Jurkat, Clone E6-1 (cell line): Measurements from ENCODE around the gene LMNA.
A peak's percentile ranks its signal among the peaks of the same experiment; 100 is the strongest.

Source experiments
- DNase-seq: peaks from one replicate; pipeline ENCODE4 v3.0.0-alpha.2; 2011; ENCODE audit warnings: low read depth, low spot score
- H3K4me3 ChIP-seq: 2 replicates; pipeline ENCODE4 v1.5.1; 2011; ENCODE audit warnings: mild to moderate bottlenecking, low read length, control low read depth, moderate library complexity

LMNA gene

GRCh38 chr1:156129687-156130577 lies 15.4 kb downstream of the LMNA start:
- H3K4me3 ChIP-seq = no peak overlapping the region

GRCh38 chr1:156130578-156130942 lies 16.0 kb downstream of the LMNA start:
- no peak overlapping the region for H3K4me3 ChIP-seq
- no peak for DNase-seq

More at GRCh38 chr1:156129687-156130577, 15.4 kb downstream of the LMNA start:
- peak; percentile 35 for DNase-seq

- H3K4me3 ChIP-seq = no peak overlapping the region
- no peak for DNase-seq
Measured at GRCh38 chr1:156134716-156135435, 20.4 kb downstream of the LMNA start.

GRCh38 chr1:156135930-156136871 lies 21.7 kb downstream of the LMNA start:
- no peak overlapping the region for H3K4me3 ChIP-seq
- DNase-seq = no peak

- no peak overlapping the region for H3K4me3 ChIP-seq
- no peak for DNase-seq
Measured at GRCh38 chr1:156136970-156137483, 22.5 kb downstream of the LMNA start.

DNA sequence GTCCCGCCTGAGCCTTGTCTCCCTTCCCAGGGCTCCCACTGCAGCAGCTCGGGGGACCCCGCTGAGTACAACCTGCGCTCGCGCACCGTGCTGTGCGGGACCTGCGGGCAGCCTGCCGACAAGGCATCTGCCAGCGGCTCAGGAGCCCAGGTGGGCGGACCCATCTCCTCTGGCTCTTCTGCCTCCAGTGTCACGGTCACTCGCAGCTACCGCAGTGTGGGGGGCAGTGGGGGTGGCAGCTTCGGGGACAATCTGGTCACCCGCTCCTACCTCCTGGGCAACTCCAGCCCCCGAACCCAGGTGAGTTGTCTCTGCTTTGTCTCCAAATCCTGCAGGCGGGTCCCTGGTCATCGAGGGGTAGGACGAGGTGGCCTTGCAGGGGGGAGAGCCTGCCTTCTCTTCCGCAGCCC lies 24.0 kb downstream of the LMNA start:
- no peak for DNase-seq
- H3K4me3 ChIP-seq = no peak overlapping the region

DNA sequence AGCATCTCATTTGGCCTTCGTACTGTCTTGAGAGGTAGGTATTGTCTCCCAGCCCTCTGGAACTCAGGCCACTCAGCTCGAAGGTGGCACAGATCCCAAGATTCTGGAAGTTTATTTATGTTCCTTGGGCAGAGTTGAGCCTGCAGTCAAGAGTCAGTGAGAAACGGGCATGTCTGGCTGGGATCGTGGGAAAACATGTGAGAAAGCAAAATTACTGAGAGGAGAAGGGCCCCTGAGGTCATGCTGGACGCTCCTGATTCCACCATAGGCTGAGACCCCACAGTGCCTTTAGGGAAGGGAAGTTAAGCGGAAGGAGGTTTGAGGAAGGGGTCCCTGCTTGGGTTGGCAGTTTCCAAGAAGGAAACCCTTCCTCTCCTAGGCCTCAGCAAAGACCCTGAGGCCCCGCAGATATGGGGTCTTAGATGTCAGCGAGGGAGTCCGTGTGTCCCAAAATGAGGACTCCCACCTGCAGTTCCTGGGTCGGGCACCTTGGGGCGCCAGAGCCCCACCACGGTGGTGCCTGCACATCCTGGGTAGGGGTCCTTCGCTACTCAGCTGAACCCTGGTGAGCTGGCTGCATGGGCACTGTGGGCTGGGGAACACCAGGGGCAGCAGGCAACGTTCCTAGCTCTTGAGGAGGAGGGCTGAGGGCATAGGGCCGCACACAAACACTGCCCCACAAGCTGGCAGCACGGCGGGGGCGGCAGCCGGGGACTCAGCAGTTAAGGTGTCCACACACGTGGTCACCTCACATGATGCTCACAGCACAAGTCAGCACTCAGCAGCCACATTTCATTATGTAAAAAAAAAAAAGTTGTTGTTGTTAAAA lies 26.6 kb downstream of the LMNA start:
- no peak overlapping the region for H3K4me3 ChIP-seq
- no peak for DNase-seq

- H3K4me3 ChIP-seq = no peak overlapping the region
- DNase-seq = no peak
Measured at GRCh38 chr1:156143765-156144489, 29.4 kb downstream of the LMNA start.

- no peak overlapping the region for H3K4me3 ChIP-seq
- no peak for DNase-seq
Measured at GRCh38 chr1:156144742-156145141, 30.2 kb downstream of the LMNA start.

DNA sequence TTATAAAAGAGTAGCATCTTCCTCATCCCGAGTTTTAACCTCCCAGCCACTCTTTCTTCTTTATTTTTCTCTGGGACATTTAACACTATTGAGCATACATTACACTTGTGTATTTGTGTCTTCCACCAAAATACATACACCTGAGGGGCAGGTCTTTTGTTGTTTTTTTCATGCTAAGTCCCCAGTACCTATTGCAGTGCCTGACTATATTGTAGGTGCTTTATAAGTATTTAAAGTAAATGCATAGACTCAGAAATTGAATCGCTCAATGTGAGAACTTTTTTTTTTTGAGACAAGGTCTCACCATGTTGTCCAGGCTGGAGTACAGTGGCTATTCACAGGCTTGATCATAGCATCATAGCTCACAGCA lies 31.1 kb downstream of the LMNA start:
- no peak for DNase-seq
- no peak overlapping the region for H3K4me3 ChIP-seq

GRCh38 chr1:156146020-156146768 lies 31.7 kb downstream of the LMNA start:
- H3K4me3 ChIP-seq = no peak overlapping the region
- peak; percentile 86 for DNase-seq

GRCh38 chr1:156146769-156147405 lies 32.4 kb downstream of the LMNA start:
- no peak for DNase-seq

DNA sequence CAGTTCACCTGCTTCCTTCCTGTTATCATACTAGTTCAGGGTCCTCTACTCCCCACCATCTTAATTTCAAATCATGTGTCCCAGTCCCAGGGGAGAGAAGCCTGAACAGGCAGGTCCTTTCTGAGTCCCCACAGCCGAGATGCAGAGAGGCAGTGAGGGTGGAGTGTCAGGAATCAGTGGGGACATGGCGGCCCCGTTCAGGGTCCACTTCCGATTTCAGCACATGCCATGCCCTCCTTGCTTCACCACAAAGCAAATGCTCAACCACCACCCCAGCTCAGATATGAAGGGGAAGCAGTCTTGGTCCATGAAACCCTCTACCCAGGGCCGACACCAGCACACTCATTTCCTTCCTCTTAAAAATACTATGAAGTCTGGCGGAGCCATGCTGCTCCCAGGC lies 33.7 kb downstream of the LMNA start:
- H3K4me3 ChIP-seq = no peak overlapping the region
- DNase-seq = no peak

More at GRCh38 chr1:156146769-156147405, 32.4 kb downstream of the LMNA start:
- no peak overlapping the region for H3K4me3 ChIP-seq

DNA sequence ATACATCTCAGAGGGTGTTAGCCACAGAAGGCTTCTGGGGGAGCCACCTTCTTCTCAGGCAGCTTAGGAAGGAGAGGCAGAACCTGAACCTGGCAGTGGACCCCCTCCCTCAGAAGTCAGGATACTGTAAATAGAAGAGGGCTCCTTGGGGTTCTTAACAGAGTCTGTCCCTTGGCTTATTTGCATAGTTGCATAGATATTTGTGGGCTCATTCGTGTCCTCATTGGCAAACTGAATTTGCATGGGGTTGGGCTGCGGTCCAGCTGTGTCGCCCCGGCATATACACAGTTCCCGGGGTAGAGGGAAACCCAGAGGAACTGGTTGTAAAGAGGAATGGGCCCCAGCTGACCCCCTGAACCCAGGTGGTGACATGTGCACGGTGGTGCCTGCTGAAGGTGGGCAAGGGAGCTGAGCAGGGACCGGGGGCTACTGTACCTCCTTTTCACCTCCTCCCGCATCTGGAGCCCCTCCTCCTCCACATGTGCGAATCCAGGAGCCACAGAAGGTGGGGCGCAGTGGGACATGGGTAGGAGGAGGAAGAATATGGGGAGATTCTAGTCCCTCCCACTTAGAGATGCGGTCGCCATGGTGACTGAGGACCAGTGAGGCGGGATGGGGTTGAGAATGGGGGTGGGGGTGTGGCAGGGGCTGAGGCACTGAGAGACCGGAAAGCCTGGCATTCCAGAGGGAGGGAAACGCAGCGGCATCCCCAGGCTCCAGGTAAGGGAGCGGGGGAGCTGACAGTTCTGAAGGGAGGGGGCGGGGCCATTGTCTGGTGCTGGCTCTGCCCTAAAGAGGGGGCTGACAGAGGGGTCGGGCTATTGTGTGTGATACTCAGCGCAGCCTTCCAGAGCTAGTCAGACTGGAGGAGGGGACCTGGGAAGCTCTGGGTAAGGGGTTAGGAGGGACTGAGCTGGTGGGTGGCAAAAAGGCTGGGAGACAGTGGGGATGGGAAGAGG lies 35.1 kb downstream of the LMNA start:
- DNase-seq = no peak
- H3K4me3 ChIP-seq = no peak overlapping the region

GRCh38 chr1:156150333-156151011 lies 36.0 kb downstream of the LMNA start:
- DNase-seq = no peak
- H3K4me3 ChIP-seq = no peak overlapping the region
